ENCODE measurements around the gene TTLL5.

Gene TTLL5

GRCh38 chr14:75697918-75698317 lies 36.9 kb downstream of the TTLL5 start:
- no peak for DNase-seq (ENCODE audit: low read depth)

- DNase-seq (ENCODE audit: low read depth) = no peak
These were observed 38.3 kb downstream of the TTLL5 start for GRCh38 chr14:75699331-75699730.

GRCh38 chr14:75700295-75700694 lies 39.2 kb downstream of the TTLL5 start:
- no peak for DNase-seq (ENCODE audit: low read depth)

GRCh38 chr14:75702122-75702521 lies 41.1 kb downstream of the TTLL5 start:
- no peak for DNase-seq (ENCODE audit: low read depth)

- DNase-seq (ENCODE audit: low read depth) = no peak
These were observed 41.7 kb downstream of the TTLL5 start for GRCh38 chr14:75702616-75703261.

- no peak for DNase-seq (ENCODE audit: low read depth)
These were observed 42.4 kb downstream of the TTLL5 start for GRCh38 chr14:75703467-75703866.

GRCh38 chr14:75705014-75705413 lies 44.0 kb downstream of the TTLL5 start:
- no peak for DNase-seq (ENCODE audit: low read depth)

- DNase-seq (ENCODE audit: low read depth) = no peak
These were observed 48.3 kb downstream of the TTLL5 start for GRCh38 chr14:75709207-75709812.

- DNase-seq (ENCODE audit: low read depth) = no peak
These were observed 50.2 kb downstream of the TTLL5 start for GRCh38 chr14:75711105-75711795.

- DNase-seq (ENCODE audit: low read depth) = no peak
These were observed 50.8 kb downstream of the TTLL5 start for GRCh38 chr14:75711796-75712211.

- no peak for DNase-seq (ENCODE audit: low read depth)
These were observed 53.9 kb downstream of the TTLL5 start for GRCh38 chr14:75714991-75715390.

GRCh38 chr14:75715926-75716780 lies 55.1 kb downstream of the TTLL5 start:
- DNase-seq (ENCODE audit: low read depth) = no peak

GRCh38 chr14:75717729-75718128 lies 56.7 kb downstream of the TTLL5 start:
- DNase-seq (ENCODE audit: low read depth) = no peak

- DNase-seq (ENCODE audit: low read depth) = no peak
These were observed 57.2 kb downstream of the TTLL5 start for GRCh38 chr14:75718199-75718598.

GRCh38 chr14:75720116-75720515 lies 59.1 kb downstream of the TTLL5 start:
- no peak for DNase-seq (ENCODE audit: low read depth)

GRCh38 chr14:75720842-75721498 lies 59.9 kb downstream of the TTLL5 start:
- DNase-seq (ENCODE audit: low read depth) = no peak

- no peak for DNase-seq (ENCODE audit: low read depth)
These were observed 62.7 kb downstream of the TTLL5 start for GRCh38 chr14:75723716-75724115.

GRCh38 chr14:75724414-75725204 lies 63.6 kb downstream of the TTLL5 start:
- DNase-seq (ENCODE audit: low read depth) = no peak

- DNase-seq (ENCODE audit: low read depth) = no peak
These were observed 64.4 kb downstream of the TTLL5 start for GRCh38 chr14:75725481-75725880.

- DNase-seq (ENCODE audit: low read depth) = no peak
These were observed 65.3 kb downstream of the TTLL5 start for GRCh38 chr14:75726321-75726720.

- DNase-seq (ENCODE audit: low read depth) = no peak
These were observed 66.1 kb downstream of the TTLL5 start for GRCh38 chr14:75727124-75727523.

Data from stimulated activated CD8-positive, alpha-beta memory T cell treated with anti-CD3 and anti-CD28 coated beads, Interleukin-15, amount 100 ng/mL, for 24 hours (primary cell).